ENCODE results near the gene TASOR. TPM values are rescaled to one million over a fixed set of nuclear protein-coding genes. Genes with fewer than 3 reads are reported as not detected.

Gene TASOR
- total RNA-seq, 1 experiment from 2014 or later = 37.2 TPM

DNA sequence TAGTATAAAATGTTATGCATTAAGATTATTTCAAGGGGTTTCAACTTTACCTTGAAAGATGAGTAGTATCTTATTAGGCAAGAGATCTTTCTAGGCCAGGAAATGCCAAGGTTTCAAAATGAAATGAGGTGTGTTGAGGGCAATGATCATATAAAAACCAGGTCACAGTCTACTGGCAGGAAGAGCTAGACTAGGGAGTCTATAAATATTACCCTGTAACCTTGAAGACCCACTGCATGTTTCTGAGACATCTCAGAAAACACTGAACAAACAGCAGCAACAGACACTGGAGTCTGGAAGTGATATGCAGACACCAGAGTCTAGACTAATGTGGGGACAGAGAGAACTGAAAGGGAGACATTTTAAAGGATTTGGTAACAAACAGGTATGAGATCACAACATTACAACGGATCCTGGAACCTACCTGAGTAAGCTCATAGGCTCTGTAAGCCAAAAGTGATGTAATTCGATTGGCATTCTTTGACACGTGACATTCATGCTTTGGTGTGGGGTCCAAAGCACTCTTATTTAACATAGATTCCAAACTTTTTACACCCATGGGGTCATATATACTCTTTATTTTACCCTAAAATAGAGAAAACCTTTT, 15.0 kb downstream of the TASOR start:
- Histone ChIP-seq H3K4me1 (ENCODE audit: insufficient read depth, low read length) (no peaks in the 10 kb centered on the region), H3K4ac (ENCODE audit: low read depth, low read length) (no peak overlapping the region), H3K14ac (ENCODE audit: insufficient read depth, low read length) (no peak overlapping the region), H2BK20ac (ENCODE audit: low read depth, low read length, poor library complexity, severe bottlenecking) (no peak overlapping the region), H3T11ph (ENCODE audit: low read length) (no peak overlapping the region), H3K27me3 (ENCODE audit: insufficient read depth, low read length) (no peaks in the 10 kb centered on the region), H3K9ac (ENCODE audit: extremely low read depth, insufficient read length, low read length) (no peak overlapping the region), H3K27ac (ENCODE audit: insufficient read length, low read depth, low read length) (no peak overlapping the region), H3K79me1 (ENCODE audit: insufficient read depth, low read depth, low read length, poor library complexity, severe bottlenecking) (no peaks in the 10 kb centered on the region), H3K23ac (ENCODE audit: insufficient read length, low read depth, low read length) (no peak overlapping the region), H3K9me3 (ENCODE audit: control insufficient read depth, low read depth, low read length) (no peaks in the 10 kb centered on the region), H3K79me2 (ENCODE audit: insufficient read depth, low read length) (no peaks in the 10 kb centered on the region), H2BK120ac (ENCODE audit: low read depth, low read length, poor library complexity, severe bottlenecking) (no peak overlapping the region), H2AFZ (ENCODE audit: low read length) (no peak overlapping the region), H3K4me2 (ENCODE audit: insufficient read depth, insufficient read length, low read length) (no peak overlapping the region), H4K20me1 (ENCODE audit: control insufficient read depth, insufficient read depth, insufficient read length) (no peaks in the 10 kb centered on the region), H3K56ac (ENCODE audit: insufficient read length, low read depth, low read length) (no peak overlapping the region), H2BK5ac (ENCODE audit: insufficient read length, low read length) (no peak overlapping the region), H4K5ac (ENCODE audit: insufficient read length, low read depth, low read length) (no peak overlapping the region), H2BK12ac (ENCODE audit: insufficient read length, low read depth, low read length) (no peak overlapping the region), H2AK5ac (ENCODE audit: insufficient read length, low read length) (no peak overlapping the region), H3K23me2 (ENCODE audit: insufficient read length, low read depth, low read length, poor library complexity, severe bottlenecking) (no peaks in the 10 kb centered on the region), H4K91ac (ENCODE audit: insufficient read length, low read depth, low read length) (no peak overlapping the region), H2BK15ac (ENCODE audit: low read depth, low read length) (no peak overlapping the region), H3K18ac (ENCODE audit: insufficient read length, low read depth, low read length) (no peak overlapping the region), H4K8ac (replicated peaks; ENCODE audit: insufficient read length, low read depth, low read length) (no peak overlapping the region)
- no peak overlapping the region for H3K27ac Mint-ChIP-seq
- H3K9me3 Mint-ChIP-seq = no peaks in the 10 kb centered on the region
- no CpG with 5 or more reads among the region's 3 CpGs for WGBS (ENCODE audit: extremely low coverage, insufficient read length, low lambda C conversion rate)
- TF ChIP-seq, protein P1, sequence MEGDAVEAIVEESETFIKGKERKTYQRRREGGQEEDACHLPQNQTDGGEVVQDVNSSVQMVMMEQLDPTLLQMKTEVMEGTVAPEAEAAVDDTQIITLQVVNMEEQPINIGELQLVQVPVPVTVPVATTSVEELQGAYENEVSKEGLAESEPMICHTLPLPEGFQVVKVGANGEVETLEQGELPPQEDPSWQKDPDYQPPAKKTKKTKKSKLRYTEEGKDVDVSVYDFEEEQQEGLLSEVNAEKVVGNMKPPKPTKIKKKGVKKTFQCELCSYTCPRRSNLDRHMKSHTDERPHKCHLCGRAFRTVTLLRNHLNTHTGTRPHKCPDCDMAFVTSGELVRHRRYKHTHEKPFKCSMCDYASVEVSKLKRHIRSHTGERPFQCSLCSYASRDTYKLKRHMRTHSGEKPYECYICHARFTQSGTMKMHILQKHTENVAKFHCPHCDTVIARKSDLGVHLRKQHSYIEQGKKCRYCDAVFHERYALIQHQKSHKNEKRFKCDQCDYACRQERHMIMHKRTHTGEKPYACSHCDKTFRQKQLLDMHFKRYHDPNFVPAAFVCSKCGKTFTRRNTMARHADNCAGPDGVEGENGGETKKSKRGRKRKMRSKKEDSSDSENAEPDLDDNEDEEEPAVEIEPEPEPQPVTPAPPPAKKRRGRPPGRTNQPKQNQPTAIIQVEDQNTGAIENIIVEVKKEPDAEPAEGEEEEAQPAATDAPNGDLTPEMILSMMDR (conservative IDR thresholded peaks at IDR 0.05) = no peak
- peaks cover 45 to 86% (median 78%) of the 10 kb centered on the region in 3 experiments; a peak in 6 of 7 replicates for H3K36me3 Mint-ChIP-seq (ENCODE audit: insufficient read depth in 1 of 3, low read depth in 3 of 3)
- H3K4me3 Mint-ChIP-seq = no peak overlapping the region
- H3K27me3 Mint-ChIP-seq (ENCODE audit: low read depth) = no peaks in the 10 kb centered on the region
- H3K4me1 Mint-ChIP-seq = no peaks in the 10 kb centered on the region
- no peak for DNase-seq

Data from H9 (cell line).